GM21529 (cell line): ENCODE data around the gene KDM3B.
A peak's percentile ranks its signal among the peaks of the same experiment; 100 is the strongest.
"Not testable (repeated sequence)": the region's sequence is repeated elsewhere in the genome, so short reads cannot be mapped to it uniquely, and the experiment has no call there.

Source experiments
- ATAC-seq: cut with Tn5 transposase; IDR thresholded peaks from one replicate; pipeline ENCODE4 v1.9.1; 2021; ENCODE audit not compliant: unreplicated experiment

The KDM3B gene

GRCh38 chr5:138391859-138392386 is 39.4 kb downstream of the KDM3B start:
- no peak for ATAC-seq

- ATAC-seq: peak; percentile 67
These were observed 50.2 kb downstream of the KDM3B start for GRCh38 chr5:138402640-138403039.

- peak; percentile 69 for ATAC-seq
These were observed 55.5 kb downstream of the KDM3B start for GRCh38 chr5:138408023-138408422.

- ATAC-seq: not testable (repeated sequence)
These were observed 58.6 kb downstream of the KDM3B start for GRCh38 chr5:138410996-138411640.

- ATAC-seq: no peak
These were observed 66.0 kb downstream of the KDM3B start for GRCh38 chr5:138418444-138418843.

GRCh38 chr5:138425079-138425478 is 72.6 kb downstream of the KDM3B start:
- ATAC-seq: no peak

- ATAC-seq: no peak
These were observed 83.5 kb downstream of the KDM3B start for GRCh38 chr5:138435943-138436342.

- no peak for ATAC-seq
These were observed 85.7 kb downstream of the KDM3B start for GRCh38 chr5:138438003-138438723.

- peak; percentile 79 for ATAC-seq
These were observed 86.4 kb downstream of the KDM3B start, which contains the start of gene REEP2 for GRCh38 chr5:138438724-138439476. Gene REEP2 (plus strand): TSS chr5:138439057. CDS start chr5:138439209, 152 bp downstream.

GRCh38 chr5:138439477-138440158 is 87.1 kb downstream of the KDM3B start:
- no peak for ATAC-seq

GRCh38 chr5:138440159-138441073 is 87.9 kb downstream of the KDM3B start:
- ATAC-seq: no peak

- ATAC-seq: no peak
These were observed 88.7 kb downstream of the KDM3B start for GRCh38 chr5:138441221-138441620.

GRCh38 chr5:138444078-138444773 is 91.7 kb downstream of the KDM3B start:
- no peak for ATAC-seq

GRCh38 chr5:138444774-138445546 is 92.5 kb downstream of the KDM3B start:
- no peak for ATAC-seq

GRCh38 chr5:138445547-138446271 is 93.2 kb downstream of the KDM3B start:
- ATAC-seq: no peak

- ATAC-seq: no peak
These were observed 95.6 kb downstream of the KDM3B start for GRCh38 chr5:138448070-138448469.

GRCh38 chr5:138448481-138449398 is 96.3 kb downstream of the KDM3B start:
- no peak for ATAC-seq
